BE2C (cell line): ENCODE data around the gene INTS4.
"Not testable (repeated sequence)": the region's sequence is repeated elsewhere in the genome, so short reads cannot be mapped to it uniquely, and the experiment has no call there.

Experiments
- DNase-seq: peaks from one replicate; pipeline ENCODE4 v3.0.0-alpha.2; 2020
- H3K27me3 ChIP-seq: fragments of 250-450 bp; sonication (Bioruptor Pico); 2 replicates; pipeline ENCODE4 v1.5.1; 2020; ENCODE audit warnings: mild to moderate bottlenecking
- H3K36me3 ChIP-seq: fragments of 250-450 bp; sonication (Bioruptor Pico); 2 replicates; pipeline ENCODE4 v1.5.1; 2020; ENCODE audit warnings: mild to moderate bottlenecking
- H3K4me1 ChIP-seq: fragments of 250-450 bp; sonication (Bioruptor Pico); 2 replicates; pipeline ENCODE4 v1.5.1; 2020
- H3K4me3 ChIP-seq: 2 replicates; pipeline ENCODE4 v1.5.1; 2011; ENCODE audit warnings: low read depth, low read length
- H3K9me3 ChIP-seq: fragments of 250-450 bp; sonication (Bioruptor Pico); 2 replicates; pipeline ENCODE4 v1.5.1; 2020
- TF ChIP-seq, protein P1 (sequence below): IDR thresholded peaks from 2 replicates; pipeline ENCODE4 v1.5.1; 2012; ENCODE audit warnings: mild to moderate bottlenecking, low read depth, low read length

Gene INTS4

DNA sequence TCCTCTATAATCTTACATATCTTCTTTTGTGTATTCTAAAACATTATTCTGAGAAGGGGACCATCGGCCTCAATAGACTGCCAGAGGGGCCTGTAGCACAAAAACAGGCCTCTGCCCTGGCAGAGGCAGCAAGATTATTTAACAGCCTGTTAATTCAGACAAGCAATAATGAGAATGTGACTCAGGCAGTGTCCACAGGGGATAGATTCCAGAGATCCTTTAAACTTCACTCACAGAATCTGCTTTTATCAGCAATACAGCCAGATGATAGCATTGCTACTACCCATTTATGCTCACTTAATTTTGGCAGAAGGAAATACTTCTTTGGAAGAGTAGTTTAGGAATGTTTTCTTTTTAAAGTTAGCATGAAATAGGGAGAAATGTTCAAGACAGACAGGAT is 128.7 kb downstream of the INTS4 start:
- peak; percentile 39 for DNase-seq
- H3K27me3 ChIP-seq, result no peaks in the 10 kb centered on the region
- peaks cover 6% of the 10 kb centered on the region; the same call in 1 of the 2 replicates for H3K36me3 ChIP-seq
- peaks cover 4% of the 10 kb centered on the region for H3K4me1 ChIP-seq
- no peaks in the 10 kb centered on the region for H3K9me3 ChIP-seq
- TF ChIP-seq, protein P1, sequence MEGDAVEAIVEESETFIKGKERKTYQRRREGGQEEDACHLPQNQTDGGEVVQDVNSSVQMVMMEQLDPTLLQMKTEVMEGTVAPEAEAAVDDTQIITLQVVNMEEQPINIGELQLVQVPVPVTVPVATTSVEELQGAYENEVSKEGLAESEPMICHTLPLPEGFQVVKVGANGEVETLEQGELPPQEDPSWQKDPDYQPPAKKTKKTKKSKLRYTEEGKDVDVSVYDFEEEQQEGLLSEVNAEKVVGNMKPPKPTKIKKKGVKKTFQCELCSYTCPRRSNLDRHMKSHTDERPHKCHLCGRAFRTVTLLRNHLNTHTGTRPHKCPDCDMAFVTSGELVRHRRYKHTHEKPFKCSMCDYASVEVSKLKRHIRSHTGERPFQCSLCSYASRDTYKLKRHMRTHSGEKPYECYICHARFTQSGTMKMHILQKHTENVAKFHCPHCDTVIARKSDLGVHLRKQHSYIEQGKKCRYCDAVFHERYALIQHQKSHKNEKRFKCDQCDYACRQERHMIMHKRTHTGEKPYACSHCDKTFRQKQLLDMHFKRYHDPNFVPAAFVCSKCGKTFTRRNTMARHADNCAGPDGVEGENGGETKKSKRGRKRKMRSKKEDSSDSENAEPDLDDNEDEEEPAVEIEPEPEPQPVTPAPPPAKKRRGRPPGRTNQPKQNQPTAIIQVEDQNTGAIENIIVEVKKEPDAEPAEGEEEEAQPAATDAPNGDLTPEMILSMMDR, result no peak
- no peak overlapping the region for H3K4me3 ChIP-seq

GRCh38 chr11:77861444-77861843 is 133.0 kb downstream of the INTS4 start:
- H3K4me3 ChIP-seq, DNase-seq, H3K36me3 ChIP-seq, H3K9me3 ChIP-seq, H3K4me1 ChIP-seq, H3K27me3 ChIP-seq: not testable (repeated sequence)

GRCh38 chr11:77857906-77858457 is 136.5 kb downstream of the INTS4 start:
- DNase-seq, result not testable (repeated sequence)

DNA sequence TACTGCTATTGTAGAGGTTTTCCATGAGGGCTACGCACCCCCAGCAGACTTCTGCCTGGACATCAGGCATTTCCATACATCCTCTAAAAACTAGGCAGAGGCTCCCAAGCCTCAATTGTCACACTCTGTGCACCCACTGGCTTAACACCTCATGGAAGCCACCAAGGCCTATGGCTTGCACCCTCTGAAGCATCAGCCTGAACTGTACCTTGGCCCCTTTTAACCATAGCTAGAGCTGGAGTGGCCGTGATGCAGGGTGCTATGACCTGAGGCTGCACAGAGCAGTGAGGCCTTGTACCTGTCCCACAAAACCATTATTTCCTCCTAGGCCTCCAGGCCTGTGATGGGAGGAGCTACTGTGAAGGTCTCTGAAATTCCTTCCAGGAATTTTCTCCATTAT is 139.6 kb downstream of the INTS4 start:
- H3K27me3 ChIP-seq, result no peaks in the 10 kb centered on the region
- peaks cover 12% of the 10 kb centered on the region; the same call in 1 of the 2 replicates for H3K36me3 ChIP-seq
- peaks cover 6% of the 10 kb centered on the region; the same call in 1 of the 2 replicates for H3K9me3 ChIP-seq
- no peak for DNase-seq
- H3K4me3 ChIP-seq, result no peak overlapping the region
- no peaks in the 10 kb centered on the region for H3K4me1 ChIP-seq
- TF ChIP-seq, protein P1, result no peak

More at GRCh38 chr11:77857906-77858457, 136.5 kb downstream of the INTS4 start:
- H3K36me3 ChIP-seq, result peaks cover 12% of the 10 kb centered on the region; the same call in 1 of the 2 replicates
- not testable (repeated sequence) for H3K27me3 ChIP-seq, H3K9me3 ChIP-seq, H3K4me1 ChIP-seq, H3K4me3 ChIP-seq

GRCh38 chr11:77851503-77851902 is 143.0 kb downstream of the INTS4 start:
- H3K27me3 ChIP-seq, result no peaks in the 10 kb centered on the region
- H3K4me3 ChIP-seq, result no peak overlapping the region
- peaks cover 18% of the 10 kb centered on the region for H3K36me3 ChIP-seq
- no peaks in the 10 kb centered on the region for H3K4me1 ChIP-seq
- H3K9me3 ChIP-seq, result peaks cover 6% of the 10 kb centered on the region; the same call in 1 of the 2 replicates
- DNase-seq, result no peak
- TF ChIP-seq, protein P1, result no peak

GRCh38 chr11:77843700-77844099 is 150.8 kb downstream of the INTS4 start:
- H3K4me3 ChIP-seq, H3K27me3 ChIP-seq, H3K36me3 ChIP-seq, H3K4me1 ChIP-seq, H3K9me3 ChIP-seq, DNase-seq: not testable (repeated sequence)

DNA sequence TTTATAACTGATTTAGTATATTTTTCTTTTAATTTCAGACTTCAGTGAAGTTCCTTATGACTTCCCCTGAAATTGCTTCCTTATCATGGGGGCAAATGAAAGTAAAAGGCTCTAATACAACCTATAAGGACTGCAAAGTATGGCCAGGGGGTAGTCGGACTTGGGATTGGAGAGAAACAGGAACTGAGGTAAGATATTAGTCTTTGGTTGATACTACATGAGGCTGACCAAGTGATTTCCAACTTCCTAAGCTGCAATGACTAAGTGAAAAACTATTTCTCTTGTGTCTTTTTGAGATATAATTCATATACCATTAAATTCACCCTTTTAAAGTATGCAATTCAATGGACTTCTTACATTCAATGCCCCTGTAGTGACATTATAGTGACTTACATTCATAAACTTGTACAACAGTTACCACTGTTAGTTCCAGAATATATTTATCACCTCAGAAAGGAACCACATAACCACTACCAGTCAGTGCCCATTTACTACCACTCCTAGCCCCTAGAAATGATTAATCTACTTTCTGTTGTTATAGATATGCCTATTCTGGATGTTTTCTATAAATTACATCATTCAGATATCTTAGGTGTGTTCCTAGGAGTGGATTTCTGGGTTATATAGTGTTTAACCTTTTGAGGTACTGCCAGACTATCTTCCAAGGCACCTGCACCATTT is 151.9 kb downstream of the INTS4 start:
- Histone ChIP-seq H3K36me3 (peaks cover 5% of the 10 kb centered on the region), H3K27me3 (no peaks in the 10 kb centered on the region), H3K4me1 (no peaks in the 10 kb centered on the region), H3K9me3 (no peaks in the 10 kb centered on the region), H3K4me3 (no peak overlapping the region)
- TF ChIP-seq, protein P1, result no peak
- DNase-seq, result no peak
